OCI-LY3 (cell line): ENCODE measurements around the gene MDM1.

Experiments used
- EZH2phosphoT487 ChIP-seq: fragments of 200-600 bp; shearing (Covaris generic); IDR thresholded peaks from 2 replicates; pipeline ENCODE4 v1.6.1; 2018; ENCODE audit warnings: antibody characterized with exemption, mixed run types, low read depth
- TF ChIP-seq, protein P1 (sequence below): fragments of 200-600, 300-600 bp; sonication (generic); IDR thresholded peaks from 2 replicates; pipeline ENCODE4 v1.5.1; 2014; ENCODE audit warnings: antibody characterized with exemption, low read length, low read depth

GRCh38 chr12:68359674-68360073 is 27.5 kb upstream of the MDM1 start:
- TF ChIP-seq, protein P1, sequence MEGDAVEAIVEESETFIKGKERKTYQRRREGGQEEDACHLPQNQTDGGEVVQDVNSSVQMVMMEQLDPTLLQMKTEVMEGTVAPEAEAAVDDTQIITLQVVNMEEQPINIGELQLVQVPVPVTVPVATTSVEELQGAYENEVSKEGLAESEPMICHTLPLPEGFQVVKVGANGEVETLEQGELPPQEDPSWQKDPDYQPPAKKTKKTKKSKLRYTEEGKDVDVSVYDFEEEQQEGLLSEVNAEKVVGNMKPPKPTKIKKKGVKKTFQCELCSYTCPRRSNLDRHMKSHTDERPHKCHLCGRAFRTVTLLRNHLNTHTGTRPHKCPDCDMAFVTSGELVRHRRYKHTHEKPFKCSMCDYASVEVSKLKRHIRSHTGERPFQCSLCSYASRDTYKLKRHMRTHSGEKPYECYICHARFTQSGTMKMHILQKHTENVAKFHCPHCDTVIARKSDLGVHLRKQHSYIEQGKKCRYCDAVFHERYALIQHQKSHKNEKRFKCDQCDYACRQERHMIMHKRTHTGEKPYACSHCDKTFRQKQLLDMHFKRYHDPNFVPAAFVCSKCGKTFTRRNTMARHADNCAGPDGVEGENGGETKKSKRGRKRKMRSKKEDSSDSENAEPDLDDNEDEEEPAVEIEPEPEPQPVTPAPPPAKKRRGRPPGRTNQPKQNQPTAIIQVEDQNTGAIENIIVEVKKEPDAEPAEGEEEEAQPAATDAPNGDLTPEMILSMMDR = no peak
- TF ChIP-seq EZH2phosphoT487 = no peak
